GM12891 (cell line): ENCODE results near the gene TNPO3.

Source experiments
- POLR2A ChIP-seq: IDR thresholded peaks from 2 replicates; pipeline ENCODE4 v1.6.1; 2011; ENCODE audit warnings: low read depth, low read length, control low read depth
- POLR2AphosphoS5 ChIP-seq: IDR thresholded peaks from 2 replicates; pipeline ENCODE4 v1.6.1; 2011; ENCODE audit warnings: low read depth, low read length, control low read depth
- SPI1 ChIP-seq: IDR thresholded peaks from 2 replicates; pipeline ENCODE4 v1.6.1; 2011; ENCODE audit warnings: low read depth, low read length, control low read depth
- TAF1 ChIP-seq: IDR thresholded peaks from 2 replicates; pipeline ENCODE4 v1.6.1; 2011; ENCODE audit warnings: low read depth, low read length, control low read depth

- TF ChIP-seq POLR2AphosphoS5 (no peak), POLR2A (no peak), TAF1 (no peak), SPI1 (no peak)
These were observed 134.8 kb downstream of the TNPO3 start for GRCh38 chr7:128919881-128920799.
